Esophagus squamous epithelium (tissue), 4 donors: Measurements from ENCODE around the gene NUP205.
A peak's percentile ranks its signal among the peaks of the same experiment; 100 is the strongest.

Experiments
- CTCF ChIP-seq, 6 experiments: fragments of 450-650 bp in 4 of 6; fragments of 200-600 bp in 2 of 6; sonication (generic) in 2 of 6; IDR thresholded peaks; one replicate each; pipeline ENCODE4 v1.5.1; 2016 to 2019; ENCODE audit warnings: antibody characterized with exemption in 6 of 6, mild to moderate bottlenecking in 4 of 6, moderate library complexity in 4 of 6
- POLR2A ChIP-seq, 4 donors: fragments of 450-650 bp; IDR thresholded peaks; one replicate each; pipeline ENCODE4 v1.6.1; 2017; ENCODE audit warnings: antibody characterized with exemption in 4 of 4, mild to moderate bottlenecking in 4 of 4, moderate library complexity in 3 of 4

DNA sequence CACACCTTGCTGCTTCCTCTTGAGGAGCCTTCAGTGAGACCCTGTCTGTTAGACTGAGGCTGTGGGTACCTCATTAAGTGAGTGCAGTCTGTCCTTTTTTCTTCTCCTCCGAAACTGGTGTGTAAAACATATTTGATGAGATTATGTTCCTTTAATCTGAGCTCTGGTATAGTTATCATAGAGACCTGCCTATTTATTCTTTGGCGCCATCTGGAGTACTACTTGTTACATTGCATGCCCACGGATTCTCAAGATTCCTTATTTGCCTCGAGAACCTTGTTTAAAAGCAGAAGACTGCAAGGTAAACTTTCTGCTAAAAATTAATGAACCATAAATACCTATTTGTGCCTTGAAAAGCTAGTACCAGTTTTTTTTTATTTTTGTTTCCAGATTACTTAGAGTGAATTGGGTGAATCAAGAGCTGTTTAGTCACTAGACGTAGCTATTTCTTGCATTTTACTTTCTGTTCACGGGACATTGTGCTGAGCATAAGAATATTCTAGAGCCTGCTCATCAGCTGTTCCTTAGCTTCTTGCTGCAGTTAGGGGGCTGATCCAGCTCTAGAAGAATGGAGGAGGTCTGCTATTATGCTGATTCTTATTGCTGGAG lies 87.7 kb downstream of the NUP205 start:
- TF ChIP-seq CTCF (IDR thresholded peaks at IDR 0.05): peak; percentile 26 to 77 (median 62)
- TF ChIP-seq POLR2A (IDR thresholded peaks at IDR 0.05): no peak
